HG03432 (cell line): ENCODE measurements around the gene GPR135.

Source experiments
- ATAC-seq: cut with Tn5 transposase; IDR thresholded peaks from one replicate; pipeline ENCODE4 v1.9.1; 2021; ENCODE audit warnings: mild to moderate bottlenecking, moderate library complexity; ENCODE audit not compliant: unreplicated experiment

GPR135 gene

DNA sequence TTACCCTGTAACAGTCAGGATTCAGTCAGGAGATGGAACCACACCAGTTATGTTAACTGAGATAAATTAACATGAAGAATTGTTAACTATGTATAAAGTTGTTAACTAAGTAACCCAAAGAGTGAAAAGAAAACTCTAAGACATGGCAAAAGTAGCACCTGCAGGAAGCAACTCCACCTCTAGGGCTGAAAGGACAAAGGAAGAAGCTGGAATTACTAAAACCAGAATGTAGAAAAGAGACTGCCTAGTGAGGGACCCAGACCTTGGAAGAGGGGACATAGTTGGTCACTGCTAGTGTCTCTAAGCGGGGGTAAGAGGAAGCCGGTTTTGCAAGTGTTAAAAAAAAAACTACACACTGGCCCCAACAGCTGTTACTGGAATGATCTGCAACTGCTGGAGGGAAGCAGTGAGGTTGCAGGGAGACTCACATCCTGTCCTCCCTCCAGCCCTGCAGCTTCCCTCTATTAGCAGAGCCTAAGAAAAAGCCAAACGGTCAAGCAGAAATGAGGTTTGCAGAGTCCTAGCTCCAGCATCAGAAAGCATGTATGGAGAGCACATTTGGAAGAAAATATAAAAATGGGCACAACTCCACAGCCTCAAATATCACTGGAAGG lies 39.8 kb downstream of the GPR135 start:
- no peak for ATAC-seq

DNA sequence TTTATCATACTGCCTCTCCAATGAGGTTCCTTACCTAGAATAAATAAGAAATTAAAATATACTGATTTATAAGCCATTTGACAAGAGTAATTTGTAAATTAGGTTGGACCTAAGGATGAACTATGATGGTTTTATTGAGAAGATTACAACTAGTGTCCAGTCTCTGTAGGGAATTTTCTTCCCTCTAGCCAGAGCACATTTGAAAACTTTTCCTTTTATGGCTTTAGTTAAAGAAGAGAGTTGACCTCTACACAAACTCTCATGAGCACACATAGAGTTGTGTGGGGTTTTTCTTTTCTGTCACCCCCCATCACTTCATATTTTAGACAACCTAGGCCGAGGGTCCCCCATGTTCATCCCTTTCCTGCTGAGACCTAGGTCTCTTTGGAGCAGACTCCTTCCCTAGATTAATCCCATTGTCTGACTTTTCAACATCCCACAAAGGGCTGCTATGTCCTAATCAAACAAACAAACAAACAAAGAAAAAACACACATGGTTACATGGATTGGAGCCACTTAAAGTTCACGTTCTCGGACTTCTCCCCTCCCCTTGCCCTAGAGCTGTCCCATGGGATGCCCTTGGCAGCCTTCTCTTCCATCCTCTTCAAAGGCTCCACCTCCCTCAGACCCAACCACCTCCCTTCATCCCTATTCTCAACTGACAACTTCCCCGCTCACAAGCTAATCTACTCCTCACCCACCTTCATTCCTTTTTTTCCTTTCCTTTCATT lies 40.7 kb downstream of the GPR135 start:
- no peak for ATAC-seq

DNA sequence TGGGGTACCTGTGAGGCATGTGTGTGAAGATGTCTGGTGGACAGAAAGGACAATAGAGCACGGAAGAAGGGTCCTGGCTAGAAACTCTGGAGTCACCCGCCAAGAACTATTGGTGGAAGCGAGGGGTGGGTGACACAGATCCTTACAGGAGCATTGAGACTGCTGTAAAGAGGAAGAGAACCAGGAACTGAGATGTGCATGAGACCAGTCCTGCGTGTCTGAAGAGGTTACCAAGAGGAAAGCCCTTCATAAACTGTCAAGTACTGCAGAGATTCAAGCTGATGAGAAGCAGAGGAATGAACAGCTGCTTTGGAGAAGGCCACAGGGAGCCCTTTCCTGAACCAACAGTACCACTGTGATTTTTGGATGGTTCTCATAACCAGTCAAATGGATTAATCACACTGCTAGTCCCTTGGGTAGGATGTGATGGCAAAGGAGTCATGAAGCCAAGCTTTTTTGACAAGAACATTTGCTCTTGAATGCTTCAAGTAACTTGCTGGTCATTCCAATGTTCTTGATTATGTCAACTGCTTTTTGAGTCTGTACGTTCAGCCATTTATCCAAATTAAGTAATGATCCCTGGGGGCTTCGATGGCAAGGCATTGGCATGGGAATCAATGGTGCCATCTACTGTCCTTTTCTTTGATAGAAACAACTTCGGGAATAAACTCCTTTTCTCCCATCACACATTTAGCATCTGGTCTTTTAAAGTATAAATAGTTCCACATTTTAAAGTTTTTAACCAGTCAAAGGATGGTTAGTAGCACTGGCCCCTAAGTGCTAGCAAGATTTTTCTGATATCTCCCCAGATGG lies 42.9 kb downstream of the GPR135 start:
- no peak for ATAC-seq

DNA sequence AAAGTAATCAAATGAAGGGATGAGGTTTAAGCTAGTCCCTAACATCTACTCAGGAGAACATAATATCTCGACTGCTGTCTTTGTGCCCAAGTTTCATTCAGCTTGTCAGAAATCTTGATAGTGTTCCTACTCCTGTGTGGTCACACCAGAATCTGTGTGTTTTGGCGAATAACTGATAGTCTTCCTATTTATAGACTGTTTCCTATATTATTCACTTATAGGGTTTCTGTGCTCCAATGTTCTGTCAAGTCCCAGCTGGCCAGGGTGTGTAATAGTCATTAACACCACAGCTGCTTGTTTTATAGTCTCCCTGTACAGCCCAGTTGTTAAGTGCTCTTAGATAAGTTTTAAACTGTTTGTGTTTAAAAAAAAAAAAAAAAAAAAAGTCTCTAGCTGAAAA lies 45.9 kb downstream of the GPR135 start:
- ATAC-seq: no peak

DNA sequence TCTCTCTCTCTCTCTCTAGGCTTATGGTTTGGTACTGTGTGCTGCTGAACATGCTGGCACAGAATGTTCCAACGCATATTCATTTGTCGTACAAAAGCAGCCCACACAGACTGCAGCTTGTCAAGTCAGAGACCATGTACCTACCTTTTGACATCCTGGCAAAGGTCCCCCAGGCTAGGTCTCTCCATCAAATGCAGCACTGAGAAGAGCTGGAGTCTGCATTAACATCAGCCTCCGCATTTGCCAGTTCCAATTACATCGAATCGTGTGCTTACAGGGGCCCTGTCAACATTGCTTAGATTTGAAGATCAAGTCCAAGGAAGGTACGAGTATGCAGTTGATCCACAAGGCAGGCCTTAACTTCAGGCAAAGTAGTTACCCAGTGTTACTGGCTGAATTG lies 47.9 kb downstream of the GPR135 start:
- no peak for ATAC-seq

DNA sequence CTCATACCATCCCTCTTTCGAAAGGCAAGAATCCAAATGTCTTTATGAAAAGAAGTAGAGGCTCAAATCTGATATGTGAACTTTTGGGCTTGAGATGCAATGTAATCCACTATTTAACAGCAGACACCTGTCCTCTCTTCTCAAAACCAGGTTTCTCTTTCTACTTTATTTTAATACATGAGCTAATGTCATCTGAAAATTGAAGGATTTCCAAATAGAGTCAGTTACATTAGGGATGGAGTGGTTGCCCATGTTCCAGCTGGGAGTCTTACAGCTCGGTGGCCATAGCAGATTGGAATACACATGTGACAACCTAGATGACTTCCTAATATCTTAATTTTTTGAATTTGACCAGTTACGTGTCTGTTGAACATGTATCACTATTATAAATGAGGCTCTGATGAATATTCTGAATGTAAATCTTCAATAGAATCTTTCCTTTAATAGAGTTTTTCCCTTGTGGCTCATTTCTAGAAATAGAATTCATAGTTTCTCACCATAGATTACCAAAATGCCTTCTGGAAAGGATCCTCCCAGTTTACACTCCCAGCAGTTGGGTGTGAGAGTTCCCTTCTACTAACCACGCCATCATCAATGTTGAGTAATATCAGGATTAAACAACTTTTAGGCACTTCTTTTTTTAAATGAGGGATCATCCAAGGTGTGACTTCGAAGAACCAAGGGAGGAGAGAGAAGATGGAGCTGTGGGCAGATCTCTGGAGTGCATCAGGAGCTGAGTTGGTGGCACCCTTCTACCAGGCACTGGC lies 49.2 kb downstream of the GPR135 start:
- no peak for ATAC-seq
